DMS 273 (cell line): ENCODE results near the gene CUL1.
A peak's percentile ranks its signal among the peaks of the same experiment; 100 is the strongest.

Experiments used
- DNase-seq: peaks from one replicate; lab custom pipeline; 2025; ENCODE audit not compliant: unreplicated experiment; lab: John Stamatoyannopoulos, UW

CUL1 gene

DNA sequence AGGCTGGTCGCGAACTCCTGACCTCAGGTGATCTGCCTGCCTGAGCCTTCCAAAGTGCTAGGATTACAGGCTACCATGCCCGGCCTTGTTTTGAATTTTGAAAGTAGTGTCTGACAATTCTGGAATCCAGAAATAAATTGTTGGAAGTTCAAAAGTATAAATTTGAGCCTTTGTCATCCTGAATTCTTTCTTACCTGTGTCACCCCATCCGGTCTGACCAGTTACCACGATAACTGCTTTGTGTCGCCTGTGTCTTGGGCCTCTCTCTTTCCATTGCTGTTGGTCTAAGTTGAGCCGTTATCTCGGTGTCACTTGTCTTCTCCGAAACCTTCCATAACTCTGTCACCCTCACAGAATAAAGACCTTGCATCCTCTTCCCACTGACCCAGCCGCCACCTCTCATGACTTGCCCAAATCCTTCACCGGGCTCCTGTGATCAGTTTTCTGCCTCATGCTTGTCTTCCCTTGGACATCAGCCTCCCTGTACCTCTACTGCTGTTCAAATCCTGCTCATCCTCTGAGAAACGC is 18.6 kb downstream of the CUL1 start:
- no peak for DNase-seq

DNA sequence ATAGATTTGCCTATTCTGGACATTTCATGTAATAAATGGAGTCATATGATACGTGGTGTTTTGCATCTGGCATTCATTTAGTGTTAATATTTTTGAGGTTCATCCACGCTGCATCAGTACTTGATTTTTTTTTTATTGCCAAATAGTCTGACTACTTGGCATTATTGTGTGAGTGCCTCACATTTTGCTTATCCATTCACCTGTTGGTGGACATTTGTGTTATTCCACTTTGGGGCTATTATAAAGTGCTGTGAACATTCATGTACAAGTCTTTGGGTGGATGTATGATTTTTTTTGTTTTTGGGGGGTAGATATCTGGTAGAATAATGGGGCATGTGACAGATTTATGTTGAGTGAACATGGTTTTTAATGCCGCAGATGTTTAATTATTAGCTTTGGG is 19.7 kb downstream of the CUL1 start:
- DNase-seq, result no peak

DNA sequence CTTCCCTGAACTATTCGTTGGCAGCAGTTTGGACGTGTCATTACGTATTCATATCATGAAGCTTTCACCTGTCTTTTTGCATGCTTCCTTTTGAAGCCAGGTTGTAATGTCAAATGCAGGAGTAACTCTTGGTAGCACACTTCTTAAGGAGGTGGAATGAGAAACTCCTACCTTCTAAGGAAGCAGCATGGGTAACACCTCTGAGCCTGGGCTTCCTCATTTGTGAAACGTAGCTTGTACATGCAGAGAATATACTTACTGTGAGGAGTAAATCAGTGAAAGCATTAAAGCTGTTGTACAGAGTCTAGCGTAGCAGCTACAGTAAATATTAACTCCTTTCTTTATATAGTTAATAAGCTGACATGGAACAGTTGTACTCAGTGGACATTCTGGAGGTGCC is 21.1 kb downstream of the CUL1 start:
- DNase-seq, result no peak

DNA sequence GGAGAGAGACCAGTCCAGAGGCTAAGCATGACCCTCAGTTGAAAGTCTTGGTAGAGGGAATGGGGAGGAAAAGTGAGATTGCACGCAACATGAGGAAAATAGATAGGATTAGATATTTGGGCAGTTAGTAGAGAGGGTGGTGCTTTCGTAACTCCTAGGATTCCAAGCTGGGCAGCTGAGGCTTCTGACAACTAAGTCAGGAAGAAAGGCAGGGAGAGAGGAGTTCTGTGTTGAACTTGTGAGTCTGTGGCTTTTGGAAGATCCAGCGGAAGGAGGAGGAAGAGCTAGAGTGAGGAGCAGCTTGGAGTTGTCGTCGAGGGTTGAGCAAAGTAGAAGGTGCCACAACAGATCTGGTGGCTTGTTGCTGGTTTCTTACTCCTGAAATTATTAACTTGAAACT is 21.8 kb downstream of the CUL1 start:
- no peak for DNase-seq

DNA sequence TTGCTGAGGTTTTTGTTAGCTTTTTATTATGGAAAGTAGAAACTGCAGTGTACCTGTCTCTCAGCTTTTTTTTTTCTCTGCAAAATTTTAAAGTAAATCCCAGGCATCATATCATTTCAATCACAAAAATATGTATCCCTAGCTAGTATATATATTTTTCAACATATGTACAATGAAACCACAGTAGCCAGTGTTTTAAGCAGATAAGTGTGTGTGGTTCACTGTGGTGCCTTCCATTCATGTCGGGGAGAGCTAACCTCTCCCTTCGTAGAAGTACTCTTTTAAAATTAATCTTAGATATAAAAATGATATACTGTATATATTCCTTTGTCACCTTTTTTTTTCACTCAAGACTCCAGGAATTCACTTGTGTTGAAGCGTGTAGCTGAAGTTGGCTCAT is 22.7 kb downstream of the CUL1 start:
- no peak for DNase-seq

DNA sequence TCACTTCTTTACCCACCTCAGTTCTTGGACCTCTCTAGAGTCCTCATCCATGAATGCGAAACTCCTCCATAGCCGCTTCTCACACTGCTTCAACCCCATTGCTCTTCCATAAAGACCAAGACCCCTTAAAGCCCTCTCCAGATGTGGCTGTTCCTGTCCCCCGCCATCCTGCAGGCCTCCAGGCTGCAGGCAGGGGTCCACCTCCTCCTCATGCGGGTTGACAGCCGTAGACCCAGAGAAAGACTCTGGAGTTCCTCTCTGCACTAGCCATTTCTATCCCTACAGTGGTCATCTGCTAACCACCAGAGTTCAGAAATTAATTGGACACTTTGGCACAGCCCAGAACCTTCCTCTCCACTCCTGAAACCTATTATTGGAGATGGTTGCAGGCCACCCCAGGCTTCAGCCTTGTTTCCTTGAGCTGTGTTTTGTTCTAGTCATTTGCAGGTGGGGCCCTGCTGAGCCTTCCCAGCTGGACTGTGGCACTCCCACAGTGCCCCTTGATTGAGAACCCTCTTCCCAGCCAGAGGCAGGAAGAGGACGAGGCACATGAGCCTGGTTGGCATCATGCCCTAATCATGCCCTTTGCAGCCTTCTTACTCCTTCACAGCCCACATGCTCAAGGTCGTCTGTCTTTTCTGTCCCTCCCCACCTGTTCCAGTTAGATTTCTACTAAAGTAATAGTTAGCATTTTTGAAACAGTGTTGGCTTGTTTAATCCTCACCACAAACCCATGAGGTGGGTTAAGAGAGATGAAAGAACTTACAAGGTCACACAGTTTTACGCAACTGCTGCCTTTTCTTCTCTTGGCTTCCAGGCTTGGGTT is 23.9 kb downstream of the CUL1 start:
- peak; percentile 59 for DNase-seq

DNA sequence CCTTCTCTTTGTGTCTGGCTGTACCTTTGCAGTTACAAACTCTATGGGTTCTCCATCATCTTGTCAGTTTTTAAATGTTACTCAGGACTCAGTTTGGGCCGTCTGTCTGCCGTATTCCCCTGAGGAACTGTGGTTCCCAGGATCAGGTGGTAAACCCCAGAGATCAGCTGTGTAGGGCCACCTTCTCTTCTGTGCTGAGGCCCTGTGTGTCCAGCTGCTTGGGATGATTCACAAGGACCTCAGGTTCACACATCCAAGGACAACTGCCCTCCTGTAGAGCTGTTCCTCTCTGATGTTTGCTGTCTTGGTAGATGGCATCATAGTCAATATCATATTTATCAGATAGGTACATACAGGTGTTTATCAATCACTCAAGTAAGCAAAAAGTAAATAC is 24.5 kb downstream of the CUL1 start:
- DNase-seq, result no peak

DNA sequence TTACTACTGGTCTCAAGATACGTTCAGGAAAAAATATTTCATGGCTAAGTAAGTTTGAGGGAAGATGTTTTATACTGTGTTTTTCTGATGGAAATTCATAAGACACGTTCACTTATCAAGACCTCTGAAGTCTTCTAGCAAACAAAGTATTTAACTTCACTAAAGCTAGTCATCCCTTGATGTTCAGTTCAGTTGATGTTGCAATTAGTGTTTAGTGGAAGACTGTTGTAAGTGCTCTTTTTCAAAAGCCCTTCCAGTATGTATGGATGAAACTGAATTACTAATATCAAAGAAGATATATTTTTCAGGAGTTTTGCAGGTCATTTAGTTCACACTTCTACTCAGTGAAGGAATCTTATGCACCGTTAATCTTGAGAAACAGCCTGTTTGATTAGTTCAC is 25.1 kb downstream of the CUL1 start:
- no peak for DNase-seq

DNA sequence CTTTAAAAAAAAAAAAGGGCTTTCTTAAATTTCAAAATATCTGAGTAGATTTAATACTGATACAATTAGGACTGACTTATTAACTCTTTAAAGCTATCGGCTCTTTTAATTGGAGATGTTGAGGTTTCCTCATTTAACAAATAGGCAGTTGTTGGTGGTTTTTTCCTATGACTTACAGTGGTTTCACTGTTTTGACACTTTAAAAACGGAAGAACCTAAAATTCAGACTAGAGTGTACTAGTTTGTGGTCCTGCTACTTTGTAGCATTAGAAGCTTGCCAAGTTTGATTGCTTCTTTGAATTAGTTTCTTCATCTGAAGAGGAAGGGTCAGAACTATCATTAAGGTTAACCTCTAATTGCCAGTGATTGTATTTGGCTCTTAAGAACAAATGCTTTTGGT is 27.7 kb downstream of the CUL1 start:
- DNase-seq, result no peak

DNA sequence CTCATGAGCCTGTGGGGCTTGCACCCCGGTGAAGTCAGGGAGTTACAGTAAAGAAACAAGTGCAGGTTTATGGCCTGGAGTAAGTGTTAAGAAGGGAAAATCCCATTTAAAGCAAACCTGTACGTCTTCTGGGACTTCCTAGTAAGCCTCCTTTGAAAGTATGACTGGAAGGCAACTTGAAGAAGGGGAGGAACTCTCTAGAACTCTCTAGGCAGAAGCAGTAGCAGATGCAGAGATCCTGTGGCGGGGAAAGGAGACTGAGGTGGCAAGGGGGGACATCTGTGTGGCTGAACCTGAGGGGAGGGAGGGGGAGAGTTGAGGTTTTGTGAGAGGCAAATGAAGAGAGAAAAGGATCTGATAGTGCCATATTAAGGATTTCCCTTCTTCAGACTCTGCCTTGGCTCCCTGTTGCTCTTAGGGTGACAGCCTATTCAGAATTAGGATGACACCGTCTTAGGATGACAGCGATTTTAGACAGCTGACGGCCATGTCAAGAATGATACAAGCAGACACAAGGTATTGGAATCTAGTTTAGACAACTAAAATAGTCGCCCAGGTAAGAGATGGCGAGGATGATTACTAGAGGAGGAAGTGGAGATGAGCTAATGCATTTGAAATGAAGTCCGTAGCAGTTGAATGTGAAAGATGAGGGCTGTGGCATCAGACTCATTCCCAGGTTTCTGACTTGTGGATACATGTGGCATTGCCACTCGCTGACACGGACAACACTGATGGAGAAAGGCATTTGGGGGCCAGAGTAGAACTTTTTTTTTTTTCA is 29.0 kb downstream of the CUL1 start:
- no peak for DNase-seq

DNA sequence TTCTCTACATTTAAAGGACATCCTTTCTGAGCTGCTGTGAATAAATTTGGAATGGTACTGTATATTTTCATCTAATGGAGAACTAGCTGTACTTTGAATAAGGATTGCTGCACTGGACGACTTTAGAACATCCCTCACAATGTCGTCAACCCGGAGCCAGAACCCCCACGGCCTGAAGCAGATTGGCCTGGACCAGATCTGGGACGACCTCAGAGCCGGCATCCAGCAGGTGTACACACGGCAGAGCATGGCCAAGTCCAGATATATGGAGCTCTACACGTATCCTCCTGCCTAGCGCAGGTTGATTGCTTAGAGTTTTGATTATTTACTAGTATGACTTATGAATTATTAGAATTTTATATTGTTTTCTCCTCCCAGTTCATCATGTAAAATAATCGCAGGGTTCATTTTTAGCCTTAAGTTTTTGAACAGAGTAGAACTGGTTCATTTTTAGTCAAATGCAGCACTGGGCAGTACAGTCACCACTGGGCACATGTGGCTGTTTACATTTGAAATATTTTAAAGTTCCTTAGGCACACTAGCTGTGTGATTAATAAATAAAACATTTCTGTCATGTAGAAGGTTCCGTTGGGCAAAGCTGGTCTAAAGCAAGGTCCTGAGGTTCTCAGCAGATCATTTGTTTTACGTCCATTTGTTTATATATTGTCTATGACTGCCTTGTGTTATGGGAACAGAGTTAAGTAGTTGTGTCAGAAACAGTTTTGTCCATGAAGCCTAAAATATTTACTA is 31.5 kb downstream of the CUL1 start:
- no peak for DNase-seq

DNA sequence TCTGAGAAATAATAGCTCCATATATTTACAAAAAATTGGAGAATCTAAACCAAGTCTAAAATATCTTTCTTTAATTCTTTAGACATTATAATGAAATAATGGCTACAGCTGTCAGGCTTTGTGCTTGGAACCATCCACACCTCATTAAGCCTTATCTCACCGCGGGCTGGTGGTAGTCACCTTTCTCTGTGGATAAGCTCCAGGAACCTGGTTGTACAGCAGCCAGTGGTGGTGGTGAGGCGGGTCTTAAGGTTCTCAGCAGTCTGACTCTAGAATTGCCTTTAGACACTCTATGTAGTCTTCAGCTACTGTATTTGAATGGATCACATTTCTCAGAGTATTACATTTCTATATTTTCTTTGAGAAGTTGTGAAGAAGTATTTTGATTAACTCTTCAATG is 34.2 kb downstream of the CUL1 start:
- DNase-seq, result no peak

DNA sequence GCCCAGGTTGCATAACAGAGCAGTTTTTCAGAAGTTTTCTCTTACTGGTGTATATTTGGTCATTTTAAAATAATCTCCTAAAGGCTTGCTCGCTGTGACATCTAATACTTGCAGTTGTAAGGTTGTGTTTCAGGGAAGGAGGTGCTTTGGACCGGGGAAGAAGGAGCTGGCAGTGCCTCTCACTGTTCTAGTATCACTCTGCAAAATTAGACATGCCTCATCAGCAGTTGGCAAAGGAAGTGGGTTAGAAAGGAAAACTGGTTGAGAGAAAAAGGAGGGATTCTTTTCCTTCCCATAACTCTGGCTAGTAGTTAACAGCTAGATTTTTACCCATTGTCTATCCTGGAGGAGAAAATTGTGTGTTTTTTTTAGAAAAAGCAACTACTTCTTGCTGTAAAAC is 34.8 kb downstream of the CUL1 start:
- no peak for DNase-seq

DNA sequence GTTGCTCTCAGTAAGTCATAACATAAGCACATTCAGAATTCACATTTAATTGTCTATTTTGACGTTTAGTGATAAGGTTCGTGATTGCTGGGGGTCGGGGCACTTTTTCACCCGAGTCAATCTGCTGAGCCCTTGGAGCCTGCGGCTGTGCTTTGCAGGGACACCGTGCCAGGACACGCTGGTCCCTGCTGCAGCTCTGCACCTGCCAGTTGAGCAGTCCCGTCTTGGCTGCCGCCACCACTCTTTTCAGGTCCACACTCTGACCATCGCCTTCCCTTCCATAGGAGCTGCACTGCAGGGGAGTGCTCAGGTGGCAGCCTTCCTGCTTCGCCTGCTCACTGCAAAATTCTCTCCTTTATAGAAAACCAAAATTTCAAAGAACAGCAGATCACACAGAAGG is 36.4 kb downstream of the CUL1 start:
- DNase-seq, result no peak

DNA sequence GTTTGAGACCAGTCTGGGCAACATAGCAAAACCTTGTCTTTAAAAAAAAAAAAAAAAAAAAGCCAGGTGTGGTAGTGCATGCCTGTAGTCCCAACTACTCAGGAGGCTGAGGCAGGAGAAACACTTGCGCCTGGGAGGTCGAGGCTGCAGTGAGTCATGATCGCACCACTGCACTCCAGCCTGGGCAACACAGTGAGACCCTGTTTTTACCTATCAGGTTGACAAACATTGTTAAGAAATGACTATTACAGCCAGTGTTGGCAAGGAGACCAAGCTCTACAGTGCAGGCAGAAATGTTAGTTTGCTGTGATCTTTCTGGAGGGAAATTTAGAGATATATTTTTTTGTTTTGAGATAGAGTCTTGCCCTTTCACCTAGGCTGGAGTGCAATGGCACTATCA is 37.3 kb downstream of the CUL1 start:
- no peak for DNase-seq

DNA sequence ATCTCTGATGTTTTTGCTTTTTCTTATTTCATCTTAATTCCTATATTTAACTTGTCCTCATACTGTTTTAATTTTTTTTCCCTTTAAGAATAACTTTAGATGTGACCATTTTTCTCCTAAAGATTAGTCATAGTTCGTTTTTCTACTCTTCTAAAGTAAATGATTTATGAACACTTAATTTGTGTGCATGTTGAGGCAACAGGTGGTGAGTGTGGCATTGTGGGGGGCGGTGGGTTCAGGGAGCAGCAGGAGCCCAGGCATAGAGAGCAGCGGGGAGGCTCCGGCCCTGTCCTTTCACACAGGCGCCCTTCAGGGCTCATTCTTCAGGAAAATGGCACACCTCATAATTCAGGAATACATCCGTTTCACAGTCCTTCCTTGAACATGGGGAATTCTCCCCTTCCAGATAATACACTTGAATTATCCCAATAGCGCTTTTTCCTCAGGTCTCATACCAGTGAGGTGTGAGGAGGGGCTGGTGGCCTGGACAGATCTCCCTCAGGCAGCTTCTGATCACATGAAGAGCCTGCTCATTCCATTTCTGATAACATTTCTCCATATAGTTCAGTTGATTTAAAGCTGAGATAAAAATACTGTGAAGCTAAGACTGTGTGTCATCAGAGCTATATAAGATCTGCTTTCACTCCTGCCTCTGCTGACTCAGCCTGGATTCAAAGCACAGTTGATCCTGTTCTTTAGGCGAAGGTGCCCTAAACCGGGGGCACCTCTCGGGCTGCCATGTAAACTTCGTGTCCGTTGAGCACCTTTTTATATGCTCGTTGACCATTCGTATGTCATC is 40.2 kb downstream of the CUL1 start:
- DNase-seq, result no peak

DNA sequence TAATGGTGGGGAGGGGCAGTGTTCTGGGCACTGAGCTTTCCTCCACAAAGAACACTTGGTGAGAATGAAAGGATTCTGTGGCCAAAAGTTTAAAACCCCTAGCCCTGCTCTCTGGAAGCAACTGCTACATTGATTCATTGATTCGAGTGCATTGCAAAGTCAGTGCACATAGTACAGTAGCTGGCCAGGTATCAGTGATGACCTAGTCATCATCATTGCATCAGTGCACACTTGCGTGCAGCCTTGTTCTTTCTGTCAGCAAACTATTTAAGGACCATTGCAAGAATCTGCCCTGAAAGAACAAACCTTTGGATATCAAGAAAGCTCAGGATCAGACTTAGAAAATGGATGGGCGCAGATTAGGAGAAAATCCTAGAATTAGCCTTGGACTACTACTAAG is 47.4 kb downstream of the CUL1 start:
- no peak for DNase-seq

DNA sequence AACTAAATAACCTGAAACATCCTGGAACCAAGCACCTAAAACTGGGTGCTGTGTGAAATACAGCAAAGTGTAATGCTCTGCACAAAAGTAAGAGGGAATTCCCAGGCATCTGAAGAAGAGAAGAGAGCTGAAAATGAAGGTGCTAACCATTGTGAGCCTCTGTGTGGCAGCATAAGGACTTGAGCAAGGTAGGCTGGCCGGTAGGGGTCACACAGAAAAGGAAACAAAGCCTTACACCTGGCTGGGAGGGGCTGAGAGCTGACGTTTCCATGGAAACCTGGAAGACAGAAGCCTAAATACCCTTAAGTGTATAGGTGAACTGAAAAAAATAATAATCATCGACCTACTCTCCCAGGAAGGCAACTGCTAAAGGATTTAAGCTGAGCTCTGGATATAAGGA is 48.6 kb downstream of the CUL1 start:
- DNase-seq, result no peak

DNA sequence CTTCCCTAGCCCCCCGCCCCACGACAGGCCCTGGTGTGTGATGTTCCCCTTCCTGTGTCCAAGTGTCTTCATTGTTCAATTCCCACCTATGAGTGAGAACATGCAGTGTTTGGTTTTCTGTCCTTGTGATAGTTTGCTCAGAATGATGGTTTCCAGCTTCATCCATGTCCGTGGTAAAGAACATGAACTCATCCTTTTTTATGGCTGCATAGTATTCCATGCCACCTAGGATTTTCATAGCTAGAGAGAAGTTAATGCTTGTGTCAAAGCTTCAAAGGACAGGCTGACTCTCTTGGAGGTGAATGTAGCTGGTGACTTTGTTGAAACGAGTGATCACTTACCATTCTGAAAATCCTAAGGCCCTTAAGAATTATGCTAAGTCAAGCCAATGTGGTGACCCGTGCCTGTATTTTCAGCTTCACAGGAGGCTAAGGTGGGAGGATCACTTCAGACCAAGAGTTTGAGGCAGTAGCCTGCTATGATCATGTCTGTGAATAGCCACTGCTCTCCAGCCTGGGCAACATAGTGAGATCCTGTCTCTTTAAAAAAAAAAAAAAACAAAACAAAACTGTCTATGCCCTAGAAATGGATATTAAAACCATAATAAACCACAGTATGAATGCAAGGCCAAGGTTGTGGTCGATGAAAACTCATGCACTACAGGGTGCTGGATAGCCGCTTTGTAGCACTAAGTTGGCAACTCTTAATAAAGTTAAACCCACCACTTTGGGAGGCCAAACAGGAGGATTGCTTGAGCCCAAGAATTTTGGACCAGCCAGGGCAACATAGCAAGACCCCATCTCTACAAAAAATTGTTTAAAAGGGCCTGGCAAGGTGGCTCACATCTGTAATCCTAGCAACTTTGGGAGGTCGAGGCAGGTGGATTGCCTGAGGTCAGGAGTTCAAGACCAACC is 52.0 kb downstream of the CUL1 start:
- DNase-seq, result no peak

DNA sequence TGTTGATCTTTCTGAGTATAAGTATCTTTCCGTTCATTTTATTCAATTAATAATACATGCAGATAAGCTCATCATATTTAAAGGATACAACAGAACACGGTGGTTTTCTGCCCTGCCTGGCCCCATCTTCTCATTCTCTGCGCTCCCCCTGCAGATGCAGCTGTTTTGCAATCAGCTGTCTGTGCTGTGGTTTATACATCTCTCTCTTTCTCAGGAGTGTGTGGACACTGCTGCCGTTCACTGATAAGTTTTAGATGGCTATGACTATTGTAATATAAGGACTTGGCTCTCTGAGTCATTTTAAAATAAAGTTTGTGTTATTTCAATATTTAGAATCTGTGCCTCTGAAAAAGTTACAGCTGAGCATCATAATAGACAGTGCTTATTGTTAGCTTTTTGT is 54.5 kb downstream of the CUL1 start:
- DNase-seq, result no peak
